Mucosa of rectum (tissue), 2 donors: Measurements from ENCODE around the gene RAD54L.
A peak's percentile ranks its signal among the peaks of the same experiment; 100 is the strongest.

Source experiments
- H3K27ac ChIP-seq, 2 donors: one replicate each; pipeline ENCODE4 v1.7.0; 2013; ENCODE audit warnings: inconsistent platforms in 2 of 2, low read depth in 2 of 2, low read length in 2 of 2
- H3K27me3 ChIP-seq, 2 donors: one replicate each; pipeline ENCODE4 v1.7.0; 2013; ENCODE audit warnings: low read length in 2 of 2; ENCODE audit not compliant: control insufficient read depth in 2 of 2, insufficient read depth in 2 of 2
- H3K36me3 ChIP-seq, 2 donors: one replicate each; pipeline ENCODE4 v1.7.0; 2013; ENCODE audit warnings: low read length in 2 of 2; ENCODE audit not compliant: control insufficient read depth in 2 of 2, insufficient read depth in 2 of 2
- H3K4me1 ChIP-seq, 2 donors: one replicate each; pipeline ENCODE4 v1.7.0; 2013; ENCODE audit warnings: low read length in 2 of 2, mild to moderate bottlenecking in 1 of 2; ENCODE audit not compliant: control insufficient read depth in 2 of 2, insufficient read depth in 2 of 2
- H3K4me3 ChIP-seq, 2 donors: one replicate each; pipeline ENCODE4 v1.7.0; 2013; ENCODE audit warnings: low read length in 2 of 2
- H3K9ac ChIP-seq, 2 donors: one replicate each; pipeline ENCODE4 v1.7.0; 2013; ENCODE audit warnings: low read length in 2 of 2, low read depth in 1 of 2, mild to moderate bottlenecking in 1 of 2
- H3K9me3 ChIP-seq, 2 donors: one replicate each; pipeline ENCODE4 v1.7.0; 2013; ENCODE audit warnings: low read length in 2 of 2; ENCODE audit not compliant: control insufficient read depth in 2 of 2
- donor health status: healthy.
- donor health status: Normal muscosa, but diverticular disease.

The RAD54L gene

GRCh38 chr1:46301406-46301807 lies 53.8 kb downstream of the RAD54L start:
- peaks cover 14 to 21% of the 10 kb centered on the region in 2 donors for H3K4me1 ChIP-seq
- H3K27ac ChIP-seq: peak overlapping the region; percentile 94 to 96
- no peaks in the 10 kb centered on the region for H3K27me3 ChIP-seq
- peak overlapping the region; percentile 97 to 98 for H3K4me3 ChIP-seq
- no peaks in the 10 kb centered on the region for H3K9me3 ChIP-seq
- H3K36me3 ChIP-seq: peaks cover 16% of the 10 kb centered on the region in 2 donors
- peak overlapping the region; percentile 91 to 94 for H3K9ac ChIP-seq

GRCh38 chr1:46301808-46302640 lies 54.5 kb downstream of the RAD54L start:
- Histone ChIP-seq H3K27ac (peak overlapping the region; percentile 94 to 96), H3K4me1 (peaks cover 14 to 25% of the 10 kb centered on the region in 2 donors)

GRCh38 chr1:46302641-46303037 lies 55.1 kb downstream of the RAD54L start:
- Histone ChIP-seq H3K4me1 (peaks cover 14 to 28% of the 10 kb centered on the region in 2 donors), H3K36me3 (peaks cover 6 to 7% of the 10 kb centered on the region in 2 donors), H3K27ac (peak overlapping the region; percentile 94 to 96), H3K27me3 (no peaks in the 10 kb centered on the region), H3K9me3 (no peaks in the 10 kb centered on the region), H3K9ac (peak overlapping the region; percentile 91 to 94), H3K4me3 (peak overlapping the region; percentile 97 to 98)

More at GRCh38 chr1:46301808-46302640, 54.5 kb downstream of the RAD54L start:
- Histone ChIP-seq H3K4me3 (peak overlapping the region; percentile 97 to 98), H3K9ac (peak overlapping the region; percentile 91 to 94), H3K27me3 (no peaks in the 10 kb centered on the region), H3K36me3 (peaks cover 10 to 13% of the 10 kb centered on the region in 2 donors), H3K9me3 (no peaks in the 10 kb centered on the region)

GRCh38 chr1:46303038-46303871 lies 55.7 kb downstream of the RAD54L start, which contains the start of the genes LRRC41 and UQCRH:
Gene LRRC41, minus strand, starts transcription at chr1:46303616. Its CDS starts 294 bp downstream, at chr1:46303322.
Gene UQCRH, plus strand, starts transcription at chr1:46303698. Its CDS starts 69 bp downstream, at chr1:46303767.
- H3K27ac ChIP-seq: peak within 1 kb of the TSS; percentile 94 to 96
- peaks cover 14 to 28% of the 10 kb centered on the region in 2 donors for H3K4me1 ChIP-seq
- H3K9me3 ChIP-seq: no peaks in the 10 kb centered on the region
- peak within 1 kb of the TSS; percentile 97 to 98 for H3K4me3 ChIP-seq
- H3K9ac ChIP-seq: peak within 1 kb of the TSS; percentile 94 to 100
- H3K36me3 ChIP-seq: peaks cover 3 to 4% of the 10 kb centered on the region in 2 donors
- no peaks in the 10 kb centered on the region for H3K27me3 ChIP-seq

- peak overlapping the region; percentile 94 to 100 for H3K9ac ChIP-seq
- peaks cover 4 to 6% of the 10 kb centered on the region in 2 donors for H3K36me3 ChIP-seq
- H3K27me3 ChIP-seq: no peaks in the 10 kb centered on the region
- peak overlapping the region; percentile 94 to 96 for H3K27ac ChIP-seq
- H3K9me3 ChIP-seq: no peaks in the 10 kb centered on the region
- H3K4me1 ChIP-seq: peaks cover 14 to 28% of the 10 kb centered on the region in 2 donors
- H3K4me3 ChIP-seq: peak overlapping the region; percentile 97 to 98
These were observed 56.3 kb downstream of the RAD54L start for GRCh38 chr1:46303872-46304326.

- Histone ChIP-seq H3K4me1 (peaks cover 8 to 19% of the 10 kb centered on the region in 2 donors), H3K4me3 (no peak overlapping the region), H3K36me3 (peaks cover 12 to 21% of the 10 kb centered on the region in 2 donors), H3K27me3 (no peaks in the 10 kb centered on the region), H3K9me3 (no peaks in the 10 kb centered on the region), H3K9ac (no peak overlapping the region), H3K27ac (no peak overlapping the region)
These were observed 58.6 kb downstream of the RAD54L start for GRCh38 chr1:46306159-46306530.

- Histone ChIP-seq H3K4me3 (no peak overlapping the region), H3K9me3 (no peaks in the 10 kb centered on the region), H3K9ac (no peak overlapping the region), H3K27ac (no peak overlapping the region), H3K4me1 (peaks cover 2 to 12% of the 10 kb centered on the region in 2 donors), H3K27me3 (no peaks in the 10 kb centered on the region), H3K36me3 (peaks cover 27 to 44% of the 10 kb centered on the region in 2 donors)
These were observed 62.0 kb downstream of the RAD54L start for GRCh38 chr1:46309401-46310159.

GRCh38 chr1:46310321-46310720 lies 62.8 kb downstream of the RAD54L start:
- Histone ChIP-seq H3K36me3 (peaks cover 30 to 48% of the 10 kb centered on the region in 2 donors), H3K27ac (no peak overlapping the region), H3K9ac (no peak overlapping the region), H3K4me3 (no peak overlapping the region), H3K27me3 (no peaks in the 10 kb centered on the region), H3K4me1 (peaks cover 0 to 7% of the 10 kb centered on the region in 2 donors), H3K9me3 (no peaks in the 10 kb centered on the region)

GRCh38 chr1:46315669-46316403 lies 68.3 kb downstream of the RAD54L start:
- no peak overlapping the region for H3K9ac ChIP-seq
- no peaks in the 10 kb centered on the region for H3K27me3 ChIP-seq
- no peaks in the 10 kb centered on the region for H3K4me1 ChIP-seq
- H3K27ac ChIP-seq: no peak overlapping the region
- peaks cover 34 to 45% of the 10 kb centered on the region in 2 donors for H3K36me3 ChIP-seq
- H3K9me3 ChIP-seq: no peaks in the 10 kb centered on the region
- no peak overlapping the region for H3K4me3 ChIP-seq
